Lung (tissue), 12 donors: ENCODE data around the gene FHOD1. TPM values are rescaled to one million over a fixed set of nuclear protein-coding genes. Genes with fewer than 3 reads are reported as not detected.

Source experiments
- ATAC-seq: fragments of 200-7000 bp; cut with Tn5 transposase; one replicate; pipeline ENCODE4 v1.9.1; 2020; ENCODE audit warnings: moderate number of reproducible peaks; ENCODE audit not compliant: insufficient read depth, low FRiP score
- DNase-seq, 3 donors: peaks; one replicate each; pipeline ENCODE4 v3.0.0-alpha.2; 2013 to 2017
- H3K27ac ChIP-seq, 2 donors: one replicate each; pipeline ENCODE4 v1.5.1; 2013; ENCODE audit warnings: mild to moderate bottlenecking in 2 of 2, moderate library complexity in 2 of 2, control low read depth in 1 of 2, inconsistent platforms in 1 of 2, low read depth in 1 of 2, low read length in 1 of 2
- H3K27me3 ChIP-seq, 3 donors: one replicate each; pipeline ENCODE4 v1.5.1; 2013; ENCODE audit warnings: low read length in 2 of 3; ENCODE audit not compliant: control insufficient read depth in 3 of 3, insufficient read depth in 3 of 3
- H3K36me3 ChIP-seq, 4 donors: one replicate each; pipeline ENCODE4 v1.5.1; 2013; ENCODE audit warnings: low read length in 4 of 4, mild to moderate bottlenecking in 1 of 4, moderate library complexity in 1 of 4; ENCODE audit not compliant: control insufficient read depth in 4 of 4, insufficient read depth in 4 of 4
- H3K4me1 ChIP-seq, 5 donors: one replicate each; pipeline ENCODE4 v1.5.1; 2013; ENCODE audit warnings: low read length in 5 of 5, mild to moderate bottlenecking in 2 of 5, moderate library complexity in 1 of 5; ENCODE audit not compliant: control insufficient read depth in 5 of 5, insufficient read depth in 5 of 5
- H3K4me3 ChIP-seq: one replicate; pipeline ENCODE4 v1.5.1; 2013; ENCODE audit warnings: mild to moderate bottlenecking, control low read depth, moderate library complexity
- H3K9ac ChIP-seq, 2 donors: one replicate each; pipeline ENCODE4 v1.5.1; 2013; ENCODE audit warnings: low read length in 2 of 2, control low read depth in 1 of 2; ENCODE audit not compliant: insufficient read depth in 1 of 2
- H3K9me3 ChIP-seq, 4 donors: one replicate each; pipeline ENCODE4 v1.5.1; 2013; ENCODE audit warnings: low read length in 3 of 4, mild to moderate bottlenecking in 1 of 4, moderate library complexity in 1 of 4; ENCODE audit not compliant: control insufficient read depth in 4 of 4, insufficient read depth in 3 of 4
- CTCF ChIP-seq: IDR thresholded peaks from 2 replicates; pipeline ENCODE4 v1.5.1; 2012; ENCODE audit warnings: mild to moderate bottlenecking; ENCODE audit errors: control extremely low read depth, extremely low read depth
- WGBS, 2 donors: extraction: QIAGEN DNeasy Blood & Tissue Kit; methylation state at CpG; one replicate each; pipeline ENCODE4 v1.1.7; 2013; 5-methylcytosine and 5-hydroxymethylcytosine counted together
- polyA plus RNA-seq, 2 donors: library from polyadenylated mRNA; stranded (reverse); fragments of 200-250 nt; gene quantifications; one replicate each; pipeline ENCODE4 v1.2.1, GENCODE V29; 2013
- total RNA-seq, 2 donors: library from RNA; depleted of rRNA in 1 of 2; stranded (reverse); fragments of >200 nt in 1 of 2; gene quantifications; one replicate each; pipeline ENCODE4 v1.2.1, GENCODE V29; 2014 to 2021
- donor health status: control.
- donor health status: control.
- donor health status: Bipolar disorder and iron deficiency.
- donor health status: healthy.
- donor health status: DM: yes; HTN: yes; CAD: no.

FHOD1 gene
- total and polyA plus RNA-seq, 4 donors, result 51.3 to 129 (median 65.5) TPM

- Histone ChIP-seq H3K27ac (no peak overlapping the region), H3K9ac (no peak overlapping the region), H3K27me3 (no peaks in the 10 kb centered on the region), H3K4me1 (peaks cover 0 to 33% (median 12%) of the 10 kb centered on the region in 5 donors), H3K4me3 (no peak overlapping the region), H3K36me3 (no peaks in the 10 kb centered on the region), H3K9me3 (no peaks in the 10 kb centered on the region)
- TF ChIP-seq CTCF, result peak; percentile 56
- ATAC-seq (peak; percentile 50), DNase-seq (peak; percentile 91 to 93 (median 93))
- WGBS, 2 donors, result 19 to 21% methylated on average over 43 of the region's 43 CpGs
Observed at GRCh38 chr16:67184995-67185650, 62.2 kb downstream of the FHOD1 start.

- no peaks in the 10 kb centered on the region for H3K27me3 ChIP-seq
- no peak for TF ChIP-seq CTCF
- H3K4me1 ChIP-seq, result peaks cover 0 to 33% (median 12%) of the 10 kb centered on the region in 5 donors
- DNase-seq (no peak), ATAC-seq (peak; percentile 22)
- no peak overlapping the region for H3K9ac ChIP-seq
- peak overlapping the region; percentile 92 to 95 for H3K27ac ChIP-seq
- H3K4me3 ChIP-seq, result peak overlapping the region; percentile 59
- H3K9me3 ChIP-seq, result no peaks in the 10 kb centered on the region
- WGBS, 2 donors, result 9 to 19% methylated on average over 39 to 59 of the region's 59 CpGs
- no peaks in the 10 kb centered on the region for H3K36me3 ChIP-seq
Observed at GRCh38 chr16:67184453-67184994, 62.8 kb downstream of the FHOD1 start.

- Histone ChIP-seq H3K4me1 (peaks cover 0 to 35% (median 12%) of the 10 kb centered on the region in 5 donors), H3K4me3 (peak within 1 kb of the TSS; percentile 59), H3K36me3 (no peaks in the 10 kb centered on the region), H3K9me3 (no peaks in the 10 kb centered on the region), H3K27ac (peak within 1 kb of the TSS; percentile 92 to 95), H3K27me3 (no peaks in the 10 kb centered on the region), H3K9ac (peak within 1 kb of the TSS; percentile 59 to 74)
- TF ChIP-seq CTCF, result no peak
- 0 to 1% methylated on average over 73 to 77 of the region's 77 CpGs for WGBS, 2 donors
- ATAC-seq (peak; percentile 95), DNase-seq (peak; percentile 96 to 98 (median 98))
Observed at GRCh38 chr16:67183627-67184452, 63.4 kb downstream of the FHOD1 start, which contains the start of gene MATCAP1. TSS of gene MATCAP1 (minus strand) at chr16:67183963. CDS start at chr16:67180610, 3,353 bp downstream.
